Choroid plexus epithelial cell (primary cell): ENCODE data around the gene FSCN2.

ENCODE experiments used
- DNase-seq: peaks from one replicate; pipeline ENCODE4 v3.0.0-alpha.2; 2010; ENCODE audit warnings: low read depth
- H3K4me3 ChIP-seq: 2 replicates; pipeline ENCODE4 v1.5.1; 2011; ENCODE audit warnings: low read depth, mild to moderate bottlenecking, control low read depth, low read length, moderate library complexity
- CTCF ChIP-seq: conservative IDR thresholded peaks from 2 replicates; pipeline ENCODE4 v1.5.1; 2011; ENCODE audit warnings: low read depth, mild to moderate bottlenecking, control low read depth, inconsistent platforms, low read length, moderate library complexity

The FSCN2 gene

GRCh38 chr17:81578038-81578441 is 49.9 kb downstream of the FSCN2 start:
- H3K4me3 ChIP-seq: no peak overlapping the region
- TF ChIP-seq CTCF: no peak
- DNase-seq: peak; percentile 57

GRCh38 chr17:81578561-81579225 is 50.5 kb downstream of the FSCN2 start:
- TF ChIP-seq CTCF: no peak
- no peak overlapping the region for H3K4me3 ChIP-seq
- DNase-seq: no peak

- DNase-seq: no peak
- no peak overlapping the region for H3K4me3 ChIP-seq
- no peak for TF ChIP-seq CTCF
These were observed 51.1 kb downstream of the FSCN2 start for GRCh38 chr17:81579298-81579697.

GRCh38 chr17:81579821-81580321 is 51.7 kb downstream of the FSCN2 start:
- H3K4me3 ChIP-seq: no peak overlapping the region
- no peak for TF ChIP-seq CTCF
- peak; percentile 71 for DNase-seq

GRCh38 chr17:81580481-81580880 is 52.3 kb downstream of the FSCN2 start:
- no peak overlapping the region for H3K4me3 ChIP-seq
- no peak for TF ChIP-seq CTCF
- DNase-seq: no peak

GRCh38 chr17:81581758-81582157 is 53.6 kb downstream of the FSCN2 start:
- H3K4me3 ChIP-seq: no peak overlapping the region
- DNase-seq: no peak
- TF ChIP-seq CTCF: no peak

GRCh38 chr17:81582341-81582740 is 54.2 kb downstream of the FSCN2 start:
- no peak overlapping the region for H3K4me3 ChIP-seq
- TF ChIP-seq CTCF: no peak
- peak; percentile 63 for DNase-seq
